Measurements from ENCODE around the gene FAM222A. TPM values are rescaled to one million over a fixed set of nuclear protein-coding genes. Genes with fewer than 3 reads are reported as not detected.

The FAM222A gene
- total RNA-seq, 2 donors from 2014 or later, result 21.6 to 24.4 TPM

- H3K36me3 Mint-ChIP-seq (ENCODE audit: low read depth), result peaks cover 6% of the 10 kb centered on the region
- Histone ChIP-seq H3K27me3 (ENCODE audit: control insufficient read depth, insufficient read depth, low read length, poor library complexity, severe bottlenecking) (no peaks in the 10 kb centered on the region), H3K27ac (ENCODE audit: low read depth, low read length) (peak overlapping the region; percentile 79), H3K9me3 (ENCODE audit: control insufficient read depth, low read length) (no peaks in the 10 kb centered on the region), H3K36me3 (ENCODE audit: control insufficient read depth, insufficient read depth, low read length) (peaks cover 11% of the 10 kb centered on the region), H3K4me3 (ENCODE audit: low read length) (no peak overlapping the region), H3K4me1 (ENCODE audit: control insufficient read depth, insufficient read depth, low read length) (peaks cover 20% of the 10 kb centered on the region), H3K9ac (ENCODE audit: extremely low read depth, low read length, poor library complexity, severe bottlenecking) (no peak overlapping the region)
- H3K4me3 Mint-ChIP-seq, result no peak overlapping the region
- H3K27me3 Mint-ChIP-seq (ENCODE audit: insufficient read depth), result no peaks in the 10 kb centered on the region
- DNase-seq, result peak; percentile 38
- no peaks in the 10 kb centered on the region for H3K9me3 Mint-ChIP-seq
- peaks cover 38% of the 10 kb centered on the region for H3K4me1 Mint-ChIP-seq
- 94 to 100% methylated on average over 6 to 7 of the region's 7 CpGs for WGBS, 2 experiments (ENCODE audit: insufficient coverage in 1 of 2, insufficient read length in 1 of 2)
- no peak for TF ChIP-seq CTCF (conservative IDR thresholded peaks at IDR 0.05)
- H3K27ac Mint-ChIP-seq, result no peak overlapping the region
These were observed 18.2 kb downstream of the FAM222A start for GRCh38 chr12:109731806-109732205.

- no peaks in the 10 kb centered on the region for H3K27me3 ChIP-seq (ENCODE audit: control insufficient read depth, insufficient read depth, low read length, poor library complexity, severe bottlenecking)
- peak overlapping the region; percentile 79 for H3K27ac ChIP-seq (ENCODE audit: low read depth, low read length)
These were observed 19.0 kb downstream of the FAM222A start for GRCh38 chr12:109732321-109733305.

More at GRCh38 chr12:109732321-109733305, 19.0 kb downstream of the FAM222A start:
- Histone ChIP-seq H3K36me3 (ENCODE audit: control insufficient read depth, insufficient read depth, low read length) (peaks cover 11% of the 10 kb centered on the region), H3K9me3 (ENCODE audit: control insufficient read depth, low read length) (no peaks in the 10 kb centered on the region), H3K4me3 (ENCODE audit: low read length) (no peak overlapping the region), H3K9ac (ENCODE audit: extremely low read depth, low read length, poor library complexity, severe bottlenecking) (no peak overlapping the region), H3K4me1 (ENCODE audit: control insufficient read depth, insufficient read depth, low read length) (peaks cover 27% of the 10 kb centered on the region)
- H3K36me3 Mint-ChIP-seq (ENCODE audit: low read depth), result peaks cover 6% of the 10 kb centered on the region
- H3K27ac Mint-ChIP-seq, result peak overlapping the region; percentile 12
- H3K9me3 Mint-ChIP-seq, result no peaks in the 10 kb centered on the region
- no peak for TF ChIP-seq CTCF (conservative IDR thresholded peaks at IDR 0.05)
- DNase-seq, result peak; percentile 44
- WGBS, 2 experiments (ENCODE audit: insufficient coverage in 1 of 2, insufficient read length in 1 of 2), result 93% methylated on average over 7 to 19 of the region's 21 CpGs
- H3K27me3 Mint-ChIP-seq (ENCODE audit: insufficient read depth), result no peaks in the 10 kb centered on the region
- no peak overlapping the region for H3K4me3 Mint-ChIP-seq
- peaks cover 41% of the 10 kb centered on the region for H3K4me1 Mint-ChIP-seq
